OCI-LY1 (cell line): Measurements from ENCODE around the gene EEFSEC.

Source experiments
- EZH2 ChIP-seq: fragments of 200-600 bp; sonication (generic), shearing (Covaris generic); IDR thresholded peaks from 2 replicates; pipeline ENCODE4 v1.8.0; 2017; ENCODE audit warnings: borderline replicate concordance, mixed run types, mild to moderate bottlenecking, antibody characterized with exemption, low read length, moderate library complexity, mixed read lengths
- TF ChIP-seq, protein P1 (sequence below): fragments of 200-600 bp; sonication (generic), shearing (Covaris generic); IDR thresholded peaks from 2 replicates; pipeline ENCODE4 v1.5.1; 2017; ENCODE audit warnings: mild to moderate bottlenecking, antibody characterized with exemption, low read length, moderate library complexity, mixed read lengths

DNA sequence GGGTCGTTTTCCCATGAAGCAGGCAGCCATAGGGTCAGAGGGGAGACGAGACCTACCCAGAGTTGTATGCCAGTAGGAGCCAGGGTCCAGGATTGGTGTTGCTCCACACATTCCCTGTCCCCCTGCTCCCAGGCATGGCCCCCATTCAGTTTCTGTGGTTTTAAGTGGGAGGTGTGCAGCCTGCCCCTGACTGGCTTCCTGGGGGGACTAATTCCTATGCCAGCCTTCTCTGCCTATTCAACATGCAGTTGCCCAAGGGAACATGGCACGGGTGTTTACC lies 126.3 kb downstream of the EEFSEC start:
- TF ChIP-seq, protein P1, sequence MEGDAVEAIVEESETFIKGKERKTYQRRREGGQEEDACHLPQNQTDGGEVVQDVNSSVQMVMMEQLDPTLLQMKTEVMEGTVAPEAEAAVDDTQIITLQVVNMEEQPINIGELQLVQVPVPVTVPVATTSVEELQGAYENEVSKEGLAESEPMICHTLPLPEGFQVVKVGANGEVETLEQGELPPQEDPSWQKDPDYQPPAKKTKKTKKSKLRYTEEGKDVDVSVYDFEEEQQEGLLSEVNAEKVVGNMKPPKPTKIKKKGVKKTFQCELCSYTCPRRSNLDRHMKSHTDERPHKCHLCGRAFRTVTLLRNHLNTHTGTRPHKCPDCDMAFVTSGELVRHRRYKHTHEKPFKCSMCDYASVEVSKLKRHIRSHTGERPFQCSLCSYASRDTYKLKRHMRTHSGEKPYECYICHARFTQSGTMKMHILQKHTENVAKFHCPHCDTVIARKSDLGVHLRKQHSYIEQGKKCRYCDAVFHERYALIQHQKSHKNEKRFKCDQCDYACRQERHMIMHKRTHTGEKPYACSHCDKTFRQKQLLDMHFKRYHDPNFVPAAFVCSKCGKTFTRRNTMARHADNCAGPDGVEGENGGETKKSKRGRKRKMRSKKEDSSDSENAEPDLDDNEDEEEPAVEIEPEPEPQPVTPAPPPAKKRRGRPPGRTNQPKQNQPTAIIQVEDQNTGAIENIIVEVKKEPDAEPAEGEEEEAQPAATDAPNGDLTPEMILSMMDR: no peak
- no peak for TF ChIP-seq EZH2
